Gastroesophageal sphincter (tissue), 4 donors: Measurements from ENCODE around the gene ARHGAP44. TPM values are rescaled to one million over a fixed set of nuclear protein-coding genes. Genes with fewer than 3 reads are reported as not detected.

Experiments used
- ATAC-seq: fragments of 150-250 bp; one replicate; pipeline ENCODE4 v1.9.1; 2016; ENCODE audit warnings: mild to moderate bottlenecking, moderate library complexity
- H3K27ac ChIP-seq, 4 donors: fragments of 200-600 bp; sonication (generic) in 3 of 4; 1 replicate in 3 of 4; 2 replicates in 1 of 4; pipeline ENCODE4 v1.5.1; 2016 to 2019
- H3K27me3 ChIP-seq: fragments of 200-600 bp; sonication (generic); one replicate; pipeline ENCODE4 v1.5.1; 2019
- H3K36me3 ChIP-seq, 2 donors: fragments of 200-600 bp; sonication (generic); one replicate each; pipeline ENCODE4 v1.5.1; 2019; ENCODE audit warnings: control low read depth in 1 of 2
- H3K4me1 ChIP-seq, 3 donors: fragments of 200-600 bp; sonication (generic); 1 replicate in 2 of 3; 2 replicates in 1 of 3; pipeline ENCODE4 v1.5.1; 2016 to 2019; ENCODE audit warnings: control low read depth in 2 of 3
- H3K4me3 ChIP-seq, 2 donors: fragments of 200-600 bp; sonication (generic); one replicate each; pipeline ENCODE4 v1.5.1; 2019; ENCODE audit warnings: mild to moderate bottlenecking in 1 of 2, moderate library complexity in 1 of 2
- H3K9me3 ChIP-seq, 3 donors: fragments of 200-600 bp; sonication (generic); one replicate each; pipeline ENCODE4 v1.5.1; 2017 to 2019; ENCODE audit warnings: control low read depth in 2 of 3
- EP300 ChIP-seq: sonication (generic); formaldehyde crosslinking; IDR thresholded peaks from one replicate; pipeline ENCODE4 v1.6.1; 2017; ENCODE audit warnings: antibody characterized with exemption, mild to moderate bottlenecking
- POLR2A ChIP-seq, 2 donors: fragments of 450-650 bp; IDR thresholded peaks; one replicate each; pipeline ENCODE4 v1.6.1; 2017; ENCODE audit warnings: antibody characterized with exemption in 2 of 2, mild to moderate bottlenecking in 2 of 2, moderate library complexity in 1 of 2
- POLR2AphosphoS5 ChIP-seq: sonication (generic); formaldehyde crosslinking; IDR thresholded peaks from one replicate; pipeline ENCODE4 v1.6.1; 2017; ENCODE audit warnings: antibody characterized with exemption
- WGBS, 2 donors: methylation state at CpG; one replicate each; pipeline ENCODE4 v1.1.5; 2018; ENCODE audit warnings: low coverage in 1 of 2; 5-methylcytosine and 5-hydroxymethylcytosine counted together
- total RNA-seq, 4 donors: library from RNA; depleted of rRNA; stranded (reverse); fragments of >200 nt; gene quantifications; one replicate each; pipeline ENCODE4 v1.1.0, GENCODE V29; 2016
- TF ChIP-seq, protein P1 (sequence below), 4 experiments: fragments of 200-600 bp in 2 of 4; fragments of 450-650 bp in 2 of 4; sonication (generic) in 1 of 4; IDR thresholded peaks; one replicate each; pipeline ENCODE4 v1.5.1; 2017 to 2019; ENCODE audit warnings: antibody characterized with exemption in 4 of 4, mild to moderate bottlenecking in 2 of 4, moderate library complexity in 2 of 4

ARHGAP44 gene
- total RNA-seq, 4 donors from 2014 or later: 4.7 to 12.5 (median 6.5) TPM

DNA sequence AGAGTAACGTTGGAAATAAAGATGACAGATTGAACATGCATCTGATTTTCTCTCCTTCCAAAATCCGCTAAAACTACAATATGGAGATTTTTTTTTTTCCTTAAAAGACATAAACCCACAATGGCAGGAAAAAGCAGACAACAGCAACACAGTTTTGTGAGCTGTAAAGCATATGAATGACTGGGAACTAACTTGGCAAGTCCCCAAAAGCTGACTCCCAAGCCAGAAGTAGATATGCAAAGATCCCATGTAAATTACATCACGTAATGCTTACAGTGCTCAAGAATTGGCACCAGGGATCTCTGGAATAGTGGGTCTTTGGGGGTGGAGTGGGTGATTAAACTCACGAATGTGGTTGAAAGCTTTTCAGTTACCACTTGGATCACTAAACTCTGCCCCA is 121.9 kb downstream of the ARHGAP44 start:
- WGBS, 2 donors: 56% methylated on average over 3 of the region's 4 CpGs; no CpG with 5 or more reads in 1 of the 2 donors

DNA sequence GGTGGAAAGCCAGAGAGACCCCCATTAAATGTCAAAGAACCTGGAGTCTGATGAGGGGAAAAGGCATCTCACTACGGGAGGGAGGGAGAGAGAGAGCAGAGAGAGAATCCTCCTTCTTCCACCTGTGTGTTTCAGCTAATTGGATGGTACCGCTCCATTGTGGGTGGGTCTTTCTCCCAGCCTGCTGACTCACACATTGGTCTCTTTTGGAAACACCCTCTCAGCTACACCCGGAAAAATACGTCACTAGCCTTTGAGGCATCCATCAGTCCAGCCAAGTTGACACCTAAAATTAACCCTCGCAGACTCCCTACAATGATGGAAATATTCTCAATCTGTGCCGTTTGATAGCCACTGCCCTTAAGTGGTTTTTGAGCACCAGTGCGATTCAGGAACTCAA is 128.1 kb downstream of the ARHGAP44 start:
- no peak for TF ChIP-seq POLR2A (IDR thresholded peaks at IDR 0.05)
- no peak for TF ChIP-seq POLR2AphosphoS5
- TF ChIP-seq, protein P1, sequence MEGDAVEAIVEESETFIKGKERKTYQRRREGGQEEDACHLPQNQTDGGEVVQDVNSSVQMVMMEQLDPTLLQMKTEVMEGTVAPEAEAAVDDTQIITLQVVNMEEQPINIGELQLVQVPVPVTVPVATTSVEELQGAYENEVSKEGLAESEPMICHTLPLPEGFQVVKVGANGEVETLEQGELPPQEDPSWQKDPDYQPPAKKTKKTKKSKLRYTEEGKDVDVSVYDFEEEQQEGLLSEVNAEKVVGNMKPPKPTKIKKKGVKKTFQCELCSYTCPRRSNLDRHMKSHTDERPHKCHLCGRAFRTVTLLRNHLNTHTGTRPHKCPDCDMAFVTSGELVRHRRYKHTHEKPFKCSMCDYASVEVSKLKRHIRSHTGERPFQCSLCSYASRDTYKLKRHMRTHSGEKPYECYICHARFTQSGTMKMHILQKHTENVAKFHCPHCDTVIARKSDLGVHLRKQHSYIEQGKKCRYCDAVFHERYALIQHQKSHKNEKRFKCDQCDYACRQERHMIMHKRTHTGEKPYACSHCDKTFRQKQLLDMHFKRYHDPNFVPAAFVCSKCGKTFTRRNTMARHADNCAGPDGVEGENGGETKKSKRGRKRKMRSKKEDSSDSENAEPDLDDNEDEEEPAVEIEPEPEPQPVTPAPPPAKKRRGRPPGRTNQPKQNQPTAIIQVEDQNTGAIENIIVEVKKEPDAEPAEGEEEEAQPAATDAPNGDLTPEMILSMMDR (IDR thresholded peaks at IDR 0.05): no peak
- TF ChIP-seq EP300: no peak
- ATAC-seq: no peak
- H3K4me3 ChIP-seq: no peak overlapping the region
- no peaks in the 10 kb centered on the region for H3K4me1 ChIP-seq
- H3K27me3 ChIP-seq: no peaks in the 10 kb centered on the region
- peaks cover 3 to 40% of the 10 kb centered on the region in 2 donors for H3K36me3 ChIP-seq
- H3K27ac ChIP-seq: no peak overlapping the region
- no peaks in the 10 kb centered on the region for H3K9me3 ChIP-seq
- WGBS, 2 donors: 78 to 84% methylated on average over 6 to 7 of the region's 7 CpGs

More for the DNA sequence above, 121.9 kb downstream of the ARHGAP44 start:
- Histone ChIP-seq H3K4me1 (no peaks in the 10 kb centered on the region), H3K36me3 (peaks cover 3 to 13% of the 10 kb centered on the region in 2 donors), H3K27me3 (no peaks in the 10 kb centered on the region), H3K27ac (no peak overlapping the region), H3K9me3 (peaks cover 0 to 5% (median 0%) of the 10 kb centered on the region in 3 donors), H3K4me3 (no peak overlapping the region)
- TF ChIP-seq, protein P1 (IDR thresholded peaks at IDR 0.05): no peak
- TF ChIP-seq POLR2AphosphoS5: no peak
- no peak for TF ChIP-seq POLR2A (IDR thresholded peaks at IDR 0.05)
- TF ChIP-seq EP300: no peak
- no peak for ATAC-seq

DNA sequence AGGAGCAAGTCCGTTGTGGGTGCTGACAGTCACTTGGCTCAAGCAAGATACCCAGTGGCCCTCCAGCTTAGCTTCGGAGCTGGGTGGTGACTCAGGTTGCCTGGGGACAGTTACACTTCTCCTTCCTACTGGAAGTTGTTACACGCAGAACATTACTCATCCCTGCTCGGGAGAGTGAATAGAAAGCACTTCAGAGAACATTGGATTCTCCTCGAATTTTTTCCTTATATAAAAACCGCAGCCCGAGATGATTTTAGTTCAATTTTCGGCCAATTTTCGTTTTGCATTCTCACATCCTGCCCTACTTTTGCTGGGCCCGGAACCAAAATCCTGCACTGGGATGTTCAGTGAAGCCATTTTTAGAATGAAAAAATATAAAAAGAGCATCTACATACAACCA is 128.8 kb downstream of the ARHGAP44 start:
- H3K9me3 ChIP-seq: no peaks in the 10 kb centered on the region
- 70% methylated on average over 7 of the region's 10 CpGs; no CpG with 5 or more reads in 1 of the 2 donors for WGBS, 2 donors
- no peak overlapping the region for H3K4me3 ChIP-seq
- TF ChIP-seq POLR2AphosphoS5: no peak
- TF ChIP-seq, protein P1 (IDR thresholded peaks at IDR 0.05): no peak
- H3K27me3 ChIP-seq: no peaks in the 10 kb centered on the region
- no peaks in the 10 kb centered on the region for H3K4me1 ChIP-seq
- no peak overlapping the region for H3K27ac ChIP-seq
- H3K36me3 ChIP-seq: peaks cover 3 to 40% of the 10 kb centered on the region in 2 donors
- no peak for ATAC-seq

DNA sequence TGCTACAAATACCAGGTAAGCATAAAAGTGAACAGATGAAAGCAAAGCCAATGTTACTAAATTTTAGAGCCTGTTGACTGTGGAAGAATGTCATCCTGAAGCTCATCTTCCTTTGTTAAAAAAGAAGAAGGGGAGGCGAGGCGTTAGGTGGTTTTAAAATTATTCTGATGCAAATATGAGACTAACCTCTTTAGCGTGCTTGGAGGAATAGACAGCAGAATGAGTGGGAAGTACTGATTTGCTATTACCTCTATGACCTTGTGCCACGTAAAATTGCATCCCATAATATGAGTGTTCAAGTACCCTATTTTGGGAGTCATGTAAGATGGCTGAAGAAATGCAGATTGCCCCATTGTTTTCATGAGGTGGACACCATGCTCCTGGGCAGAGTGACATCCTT is 132.8 kb downstream of the ARHGAP44 start:
- TF ChIP-seq POLR2A (IDR thresholded peaks at IDR 0.05): no peak
- TF ChIP-seq, protein P1 (IDR thresholded peaks at IDR 0.05): no peak
- TF ChIP-seq POLR2AphosphoS5: no peak
- no peak for TF ChIP-seq EP300
- H3K27ac ChIP-seq: no peak overlapping the region
- no peaks in the 10 kb centered on the region for H3K9me3 ChIP-seq
- ATAC-seq: no peak
- no peak overlapping the region for H3K4me3 ChIP-seq
- H3K4me1 ChIP-seq: no peaks in the 10 kb centered on the region
- no peaks in the 10 kb centered on the region for H3K27me3 ChIP-seq
- H3K36me3 ChIP-seq: peaks cover 0 to 24% of the 10 kb centered on the region in 2 donors
- 85 to 87% methylated on average over 3 to 4 of the region's 4 CpGs for WGBS, 2 donors

DNA sequence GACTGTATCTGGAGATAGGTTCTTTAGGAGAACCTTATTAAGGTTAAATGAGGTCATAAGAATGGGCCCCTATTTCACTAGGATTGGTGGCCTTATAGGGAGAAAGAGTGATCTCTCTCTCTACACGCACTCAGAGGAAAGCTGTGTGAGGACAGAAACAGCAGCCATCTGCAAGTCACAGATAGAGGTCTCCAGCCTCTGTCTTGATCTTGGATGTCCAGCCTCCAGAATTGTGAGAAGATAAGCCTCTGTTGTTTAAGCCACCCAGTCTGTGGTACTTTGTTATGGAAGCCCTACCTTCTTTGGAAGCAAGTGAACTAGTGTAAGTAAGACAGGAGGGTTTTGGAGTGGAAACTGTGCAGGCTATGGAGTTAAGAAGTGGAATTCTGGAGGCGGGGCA is 135.3 kb downstream of the ARHGAP44 start:
- ATAC-seq: no peak
- Histone ChIP-seq H3K4me3 (no peak overlapping the region), H3K4me1 (peaks cover 0 to 5% (median 3%) of the 10 kb centered on the region in 3 donors), H3K36me3 (peaks cover 0 to 4% of the 10 kb centered on the region in 2 donors), H3K27me3 (no peaks in the 10 kb centered on the region), H3K9me3 (no peaks in the 10 kb centered on the region), H3K27ac (no peak overlapping the region)
- TF ChIP-seq POLR2A (IDR thresholded peaks at IDR 0.05) (no peak), EP300 (no peak), POLR2AphosphoS5 (no peak)
- TF ChIP-seq, protein P1 (IDR thresholded peaks at IDR 0.05): no peak
- 86 to 100% methylated on average over 1 to 2 of the region's 2 CpGs for WGBS, 2 donors
